HG03064 (cell line): ENCODE results near the gene ZNF337.
"Not testable (repeated sequence)": the region's sequence is repeated elsewhere in the genome, so short reads cannot be mapped to it uniquely, and the experiment has no call there.

ENCODE experiments used
- ATAC-seq: cut with Tn5 transposase; IDR thresholded peaks from one replicate; pipeline ENCODE4 v1.9.1; 2021; ENCODE audit warnings: low read depth; ENCODE audit not compliant: unreplicated experiment

The ZNF337 gene

GRCh38 chr20:25632940-25633790 lies 63.5 kb downstream of the ZNF337 start:
- no peak for ATAC-seq

- ATAC-seq, result not testable (repeated sequence)
Observed at GRCh38 chr20:25630615-25631014, 66.0 kb downstream of the ZNF337 start.

GRCh38 chr20:25629816-25630499 lies 66.7 kb downstream of the ZNF337 start:
- ATAC-seq, result no peak

- no peak for ATAC-seq
Observed at GRCh38 chr20:25626779-25627178, 69.9 kb downstream of the ZNF337 start.

GRCh38 chr20:25624500-25624939 lies 72.1 kb downstream of the ZNF337 start:
- ATAC-seq, result no peak
